ENCODE results near the gene SSBP3.
A peak's percentile ranks its signal among the peaks of the same experiment; 100 is the strongest.

Gene SSBP3

GRCh38 chr1:54324251-54325140 is 81.7 kb downstream of the SSBP3 start:
- Histone ChIP-seq H3K9me3 (no peaks in the 10 kb centered on the region), H3K27ac (peak overlapping the region; percentile 10 to 39), H3K4me3 (no peak overlapping the region), H3K27me3 (no peaks in the 10 kb centered on the region), H3K36me3 (no peaks in the 10 kb centered on the region), H3K4me1 (peaks cover 0 to 82% (median 62%) of the 10 kb centered on the region in 4 donors)
- intact Hi-C loops (cut with DNase I; ENCODE audit: low total_unique reads) = loop anchor here (10.0 kb wide), 1 partner anchor 70 kb away; no protein-coding TSS in a partner anchor
- TF ChIP-seq CTCF (IDR thresholded peaks at IDR 0.05) = no peak
- DNase-seq = no peak

GRCh38 chr1:54323921-54324250 is 82.3 kb downstream of the SSBP3 start:
- no peaks in the 10 kb centered on the region for H3K36me3 ChIP-seq
- intact Hi-C loops (cut with DNase I; ENCODE audit: low total_unique reads) = loop anchor here (10.0 kb wide), 1 partner anchor 71 kb away; no protein-coding TSS in a partner anchor
- H3K4me3 ChIP-seq = no peak overlapping the region
- TF ChIP-seq CTCF (IDR thresholded peaks at IDR 0.05) = no peak
- no peak for DNase-seq
- peaks cover 0 to 77% (median 56%) of the 10 kb centered on the region in 4 donors for H3K4me1 ChIP-seq
- peak overlapping the region; percentile 10 to 39 for H3K27ac ChIP-seq
- no peaks in the 10 kb centered on the region for H3K27me3 ChIP-seq
- H3K9me3 ChIP-seq = no peaks in the 10 kb centered on the region

DNA sequence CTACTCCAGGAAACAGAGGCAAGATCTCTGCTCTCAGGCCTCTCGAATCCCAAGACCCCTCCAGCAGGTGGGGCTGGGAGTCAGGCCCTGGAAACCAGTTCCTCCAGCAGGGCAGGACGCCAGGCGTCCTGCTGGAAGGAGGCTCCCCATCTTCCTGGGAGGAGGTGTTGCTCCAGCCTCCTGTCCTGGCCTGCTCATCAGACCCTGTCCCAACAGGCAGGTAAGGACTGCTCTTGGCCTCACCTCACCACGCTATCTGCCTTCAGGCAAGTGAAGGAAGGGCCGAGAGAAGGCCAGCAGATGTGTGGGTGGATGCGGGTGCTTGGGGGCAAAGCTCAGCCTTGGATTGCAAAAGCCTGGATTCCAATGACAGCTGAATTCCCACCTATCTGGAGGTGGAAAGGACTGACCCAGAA is 82.9 kb downstream of the SSBP3 start:
- DNase-seq = no peak
- H3K36me3 ChIP-seq = no peaks in the 10 kb centered on the region
- peaks cover 0 to 71% (median 51%) of the 10 kb centered on the region in 4 donors for H3K4me1 ChIP-seq
- intact Hi-C loops (cut with DNase I; ENCODE audit: low total_unique reads) = loop anchor here (10.0 kb wide), 1 partner anchor 71 kb away; no protein-coding TSS in a partner anchor
- H3K27me3 ChIP-seq = no peaks in the 10 kb centered on the region
- H3K4me3 ChIP-seq = no peak overlapping the region
- no peak for TF ChIP-seq CTCF (IDR thresholded peaks at IDR 0.05)
- no peaks in the 10 kb centered on the region for H3K9me3 ChIP-seq
- peak overlapping the region in 1 of 2 donors; percentile 39 for H3K27ac ChIP-seq

GRCh38 chr1:54318246-54318814 is 87.9 kb downstream of the SSBP3 start:
- Histone ChIP-seq H3K27me3 (no peaks in the 10 kb centered on the region), H3K4me1 (peaks cover 0 to 35% (median 14%) of the 10 kb centered on the region in 4 donors), H3K27ac (no peak overlapping the region), H3K4me3 (no peak overlapping the region), H3K36me3 (no peaks in the 10 kb centered on the region), H3K9me3 (no peaks in the 10 kb centered on the region)
- TF ChIP-seq CTCF (IDR thresholded peaks at IDR 0.05) = no peak
- intact Hi-C loops (cut with DNase I; ENCODE audit: low total_unique reads) = no loop called here
- DNase-seq = no peak

DNA sequence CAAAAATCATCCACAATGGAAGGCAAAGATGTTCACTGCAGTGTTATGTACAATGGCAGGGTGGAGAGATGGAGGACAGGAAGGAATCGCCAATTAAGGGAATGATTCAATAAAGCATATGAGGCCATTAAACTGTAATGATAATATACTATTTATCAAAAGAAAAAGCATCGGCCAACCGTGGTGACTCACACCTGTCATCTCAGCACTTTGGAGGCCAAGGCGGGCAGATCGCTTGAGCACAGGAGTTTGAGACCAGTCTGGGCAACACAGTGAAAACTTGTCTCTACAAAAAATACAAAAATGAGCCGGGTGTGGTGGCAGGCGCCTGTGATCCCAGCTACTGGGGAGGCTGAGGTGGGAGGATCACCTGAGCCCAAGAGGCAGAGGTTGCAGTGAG is 89.1 kb downstream of the SSBP3 start:
- H3K9me3 ChIP-seq = no peaks in the 10 kb centered on the region
- no peak for TF ChIP-seq CTCF (IDR thresholded peaks at IDR 0.05)
- DNase-seq = no peak

More for the DNA sequence above, 89.1 kb downstream of the SSBP3 start:
- Histone ChIP-seq H3K36me3 (no peaks in the 10 kb centered on the region), H3K27me3 (no peaks in the 10 kb centered on the region), H3K4me3 (no peak overlapping the region), H3K27ac (no peak overlapping the region), H3K4me1 (peaks cover 0 to 34% (median 20%) of the 10 kb centered on the region in 4 donors)
- intact Hi-C loops (cut with DNase I; ENCODE audit: low total_unique reads) = no loop called here

Measured in tibial artery (tissue), 4 donors.